ENCODE measurements around the gene TMEM198. TPM values are rescaled to one million over a fixed set of nuclear protein-coding genes. Genes with fewer than 3 reads are reported as not detected.

The TMEM198 gene
- total and polyA plus RNA-seq, 9 of the 15 experiments (the other 6 are each of a cell fraction or from before 2014, with no cell fraction given) = 0.03 to 3.8 (median 1.0) TPM

DNA sequence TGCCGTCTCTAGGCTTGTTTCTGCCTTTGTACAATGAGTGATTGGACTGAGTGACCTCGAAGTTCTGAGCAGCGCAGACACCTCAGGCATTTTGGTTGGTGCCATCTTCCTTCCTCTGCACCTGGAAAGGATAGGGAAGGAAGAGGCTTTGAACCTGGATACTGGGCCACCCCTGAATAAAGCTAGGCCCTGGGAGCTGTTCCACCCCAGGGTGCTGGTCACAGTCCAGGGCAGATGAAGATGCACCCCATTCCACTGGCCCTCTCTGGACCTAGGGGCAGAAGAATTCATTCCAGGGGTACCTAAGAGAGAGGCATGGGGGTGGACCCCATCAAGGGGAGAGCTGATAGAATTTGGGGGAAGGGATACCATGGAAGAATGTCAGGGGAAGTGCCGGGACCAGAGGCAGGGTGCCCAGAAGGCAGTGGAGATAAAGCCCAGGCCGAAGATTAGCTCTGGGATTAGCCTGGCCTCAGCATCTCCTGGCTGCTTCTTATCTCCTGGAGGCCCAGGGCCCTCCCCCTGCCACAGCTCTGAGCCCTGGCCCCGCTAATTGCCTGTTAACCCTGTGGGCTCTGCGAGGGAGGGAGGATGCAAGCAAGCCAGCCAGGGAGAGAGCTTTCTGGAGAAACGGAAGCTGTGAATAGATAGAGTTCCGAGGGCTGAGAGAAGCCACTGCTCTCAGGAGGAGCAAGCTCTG, 18.1 kb upstream of the TMEM198 start (continued):
- TF ChIP-seq ZNF668 (CRISPR knock-in tag; IDR thresholded peaks at IDR 0.05) (no peak), ZNF586 (CRISPR knock-in tag; conservative IDR thresholded peaks at IDR 0.05) (no peak), GABPA (tag; conservative IDR thresholded peaks at IDR 0.05; ENCODE audit: low read depth) (0 out of 2 replicates have a peak, but pooled peaks have one; percentile 36), ZNF766 (CRISPR knock-in tag; conservative IDR thresholded peaks at IDR 0.05) (0 out of 2 replicates have a peak, but pooled peaks have one; percentile 48), BRD9 (IDR thresholded peaks at IDR 0.05; ENCODE audit: low read depth, partially characterized antibody) (no peak), ZNF24 (IDR thresholded peaks at IDR 0.05) (no peak), RCOR1 (IDR thresholded peaks at IDR 0.05; ENCODE audit: borderline replicate concordance in 1 of 2, low read depth in 2 of 2, low read length in 2 of 2) (peak; percentile 69 to 96; a peak in 3 of 4 replicates), LARP7 (IDR thresholded peaks at IDR 0.05) (no peak), ATF1 (CRISPR knock-in tag; IDR thresholded peaks at IDR 0.05) (no peak), ATF1 (tag; IDR thresholded peaks at IDR 0.05) (peak; percentile 24; the same call in 1 of the 2 replicates), MCM7 (IDR thresholded peaks at IDR 0.05) (no peak), ZNF212 (CRISPR knock-in tag; IDR thresholded peaks at IDR 0.05) (no peak), RFX1 (IDR thresholded peaks at IDR 0.05) (no peak), MECOM (CRISPR knock-in tag; IDR thresholded peaks at IDR 0.05) (peak; percentile 83), NCOR1 (IDR thresholded peaks at IDR 0.05) (peak; percentile 90), STAT5A (IDR thresholded peaks at IDR 0.05; ENCODE audit: borderline replicate concordance, low read length) (peak; percentile 69; the same call in 1 of the 2 replicates), PML (IDR thresholded peaks at IDR 0.05; ENCODE audit: low read length) (peak; percentile 80), NFRKB (IDR thresholded peaks at IDR 0.05; ENCODE audit: low read depth) (no peak), KLF6 (CRISPR knock-in tag; IDR thresholded peaks at IDR 0.05; ENCODE audit: borderline replicate concordance) (no peak), KAT8 (IDR thresholded peaks at IDR 0.05; ENCODE audit: low read depth) (no peak), ZNF695 (CRISPR knock-in tag; IDR thresholded peaks at IDR 0.05) (no peak), CHD1 (IDR thresholded peaks at IDR 0.05; ENCODE audit: low read length) (no peak), GTF2A2 (tag; IDR thresholded peaks at IDR 0.05) (no peak)
- TF ChIP-seq, protein P1, sequence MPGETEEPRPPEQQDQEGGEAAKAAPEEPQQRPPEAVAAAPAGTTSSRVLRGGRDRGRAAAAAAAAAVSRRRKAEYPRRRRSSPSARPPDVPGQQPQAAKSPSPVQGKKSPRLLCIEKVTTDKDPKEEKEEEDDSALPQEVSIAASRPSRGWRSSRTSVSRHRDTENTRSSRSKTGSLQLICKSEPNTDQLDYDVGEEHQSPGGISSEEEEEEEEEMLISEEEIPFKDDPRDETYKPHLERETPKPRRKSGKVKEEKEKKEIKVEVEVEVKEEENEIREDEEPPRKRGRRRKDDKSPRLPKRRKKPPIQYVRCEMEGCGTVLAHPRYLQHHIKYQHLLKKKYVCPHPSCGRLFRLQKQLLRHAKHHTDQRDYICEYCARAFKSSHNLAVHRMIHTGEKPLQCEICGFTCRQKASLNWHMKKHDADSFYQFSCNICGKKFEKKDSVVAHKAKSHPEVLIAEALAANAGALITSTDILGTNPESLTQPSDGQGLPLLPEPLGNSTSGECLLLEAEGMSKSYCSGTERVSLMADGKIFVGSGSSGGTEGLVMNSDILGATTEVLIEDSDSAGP (CRISPR knock-in tag; IDR thresholded peaks at IDR 0.05) = no peak
- TF ChIP-seq, protein P2, sequence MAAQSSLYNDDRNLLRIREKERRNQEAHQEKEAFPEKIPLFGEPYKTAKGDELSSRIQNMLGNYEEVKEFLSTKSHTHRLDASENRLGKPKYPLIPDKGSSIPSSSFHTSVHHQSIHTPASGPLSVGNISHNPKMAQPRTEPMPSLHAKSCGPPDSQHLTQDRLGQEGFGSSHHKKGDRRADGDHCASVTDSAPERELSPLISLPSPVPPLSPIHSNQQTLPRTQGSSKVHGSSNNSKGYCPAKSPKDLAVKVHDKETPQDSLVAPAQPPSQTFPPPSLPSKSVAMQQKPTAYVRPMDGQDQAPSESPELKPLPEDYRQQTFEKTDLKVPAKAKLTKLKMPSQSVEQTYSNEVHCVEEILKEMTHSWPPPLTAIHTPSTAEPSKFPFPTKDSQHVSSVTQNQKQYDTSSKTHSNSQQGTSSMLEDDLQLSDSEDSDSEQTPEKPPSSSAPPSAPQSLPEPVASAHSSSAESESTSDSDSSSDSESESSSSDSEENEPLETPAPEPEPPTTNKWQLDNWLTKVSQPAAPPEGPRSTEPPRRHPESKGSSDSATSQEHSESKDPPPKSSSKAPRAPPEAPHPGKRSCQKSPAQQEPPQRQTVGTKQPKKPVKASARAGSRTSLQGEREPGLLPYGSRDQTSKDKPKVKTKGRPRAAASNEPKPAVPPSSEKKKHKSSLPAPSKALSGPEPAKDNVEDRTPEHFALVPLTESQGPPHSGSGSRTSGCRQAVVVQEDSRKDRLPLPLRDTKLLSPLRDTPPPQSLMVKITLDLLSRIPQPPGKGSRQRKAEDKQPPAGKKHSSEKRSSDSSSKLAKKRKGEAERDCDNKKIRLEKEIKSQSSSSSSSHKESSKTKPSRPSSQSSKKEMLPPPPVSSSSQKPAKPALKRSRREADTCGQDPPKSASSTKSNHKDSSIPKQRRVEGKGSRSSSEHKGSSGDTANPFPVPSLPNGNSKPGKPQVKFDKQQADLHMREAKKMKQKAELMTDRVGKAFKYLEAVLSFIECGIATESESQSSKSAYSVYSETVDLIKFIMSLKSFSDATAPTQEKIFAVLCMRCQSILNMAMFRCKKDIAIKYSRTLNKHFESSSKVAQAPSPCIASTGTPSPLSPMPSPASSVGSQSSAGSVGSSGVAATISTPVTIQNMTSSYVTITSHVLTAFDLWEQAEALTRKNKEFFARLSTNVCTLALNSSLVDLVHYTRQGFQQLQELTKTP (IDR thresholded peaks at IDR 0.05; ENCODE audit: low read depth in 1 of 2, partially characterized antibody in 2 of 2) = no peak
- TF ChIP-seq, protein P3, sequence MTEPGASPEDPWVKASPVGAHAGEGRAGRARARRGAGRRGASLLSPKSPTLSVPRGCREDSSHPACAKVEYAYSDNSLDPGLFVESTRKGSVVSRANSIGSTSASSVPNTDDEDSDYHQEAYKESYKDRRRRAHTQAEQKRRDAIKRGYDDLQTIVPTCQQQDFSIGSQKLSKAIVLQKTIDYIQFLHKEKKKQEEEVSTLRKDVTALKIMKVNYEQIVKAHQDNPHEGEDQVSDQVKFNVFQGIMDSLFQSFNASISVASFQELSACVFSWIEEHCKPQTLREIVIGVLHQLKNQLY (CRISPR knock-in tag; conservative IDR thresholded peaks at IDR 0.05) = no peak

Measured in K562 (cell line).